Panc1 (cell line): ENCODE data around the gene PNLIPRP3.

Experiments used
- CTCF ChIP-seq: fragments of 450-650 bp; IDR thresholded peaks from 2 replicates; pipeline ENCODE4 v1.5.1; 2017; ENCODE audit warnings: mild to moderate bottlenecking
- POLR2AphosphoS5 ChIP-seq: IDR thresholded peaks from 2 replicates; pipeline ENCODE4 v1.6.1; 2012; ENCODE audit warnings: mild to moderate bottlenecking, low read depth, low read length, moderate library complexity
- SIN3A ChIP-seq: IDR thresholded peaks from 2 replicates; pipeline ENCODE4 v1.6.1; 2012; ENCODE audit warnings: low read depth, mild to moderate bottlenecking, low read length, moderate library complexity, borderline replicate concordance; ENCODE audit not compliant: insufficient read depth

DNA sequence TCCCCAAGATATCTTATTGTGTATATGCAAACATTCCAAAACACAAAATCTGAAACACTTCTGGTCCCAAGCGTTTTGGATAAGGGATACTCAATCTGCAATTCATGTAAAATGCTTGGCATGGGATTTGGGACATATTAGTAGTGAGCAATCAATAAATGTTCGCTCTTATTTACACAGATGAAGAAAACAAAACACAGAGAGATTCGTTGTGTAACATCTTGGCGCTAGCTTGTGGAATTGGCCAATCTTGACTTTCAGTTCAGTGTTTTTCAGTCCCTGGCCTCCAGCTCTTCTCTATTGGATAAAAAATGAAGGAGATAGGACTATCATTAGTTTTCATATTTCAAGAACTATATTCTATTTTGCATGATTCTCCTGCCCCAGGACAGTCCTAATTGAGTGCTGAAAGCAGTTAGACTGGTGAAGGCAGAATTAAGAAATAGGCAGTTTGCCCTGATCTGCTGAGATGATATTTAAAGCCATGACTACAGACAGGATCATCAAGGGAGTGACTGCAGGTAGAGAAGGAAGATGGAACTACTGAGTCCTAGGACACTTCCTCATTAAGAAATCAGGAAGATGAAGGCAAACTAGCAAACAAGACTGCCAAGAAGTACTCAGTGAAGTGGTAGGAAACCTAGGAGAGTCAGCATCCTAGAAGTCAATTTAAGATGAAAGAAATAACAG is 1.8 kb downstream of the PNLIPRP3 start:
- no peak for TF ChIP-seq CTCF
- TF ChIP-seq SIN3A, result no peak
- no peak for TF ChIP-seq POLR2AphosphoS5
